Measurements from ENCODE around the gene TMEM225B. TPM values are rescaled to one million over a fixed set of nuclear protein-coding genes. Genes with fewer than 3 reads are reported as not detected.
"Not testable (repeated sequence)": the region's sequence is repeated elsewhere in the genome, so short reads cannot be mapped to it uniquely, and the experiment has no call there.

The TMEM225B gene
- total and polyA plus RNA-seq, 2 donors (not counting 1 experiment from before 2014, with no cell fraction given), result 0.86 to 0.95 TPM

- H3K27me3 ChIP-seq (replicated peaks in 1 of 4; ENCODE audit: control extremely low read depth in 1 of 4, control insufficient read depth in 3 of 4, insufficient read depth in 4 of 4, low read length in 3 of 4), result no peaks in the 10 kb centered on the region
- no peak overlapping the region for H2AFZ ChIP-seq (ENCODE audit: insufficient read depth, low read depth, low read length, poor library complexity, severe bottlenecking)
- ChIA-PET POLR2A (no interaction called here), CTCF (no interaction called here)
- H3K4me1 ChIP-seq (ENCODE audit: control insufficient read depth in 2 of 2, insufficient read depth in 2 of 2, low read length in 2 of 2), result peaks cover 7 to 12% of the 10 kb centered on the region in 2 donors
- peaks cover 53% of the 10 kb centered on the region for H3K79me2 ChIP-seq (ENCODE audit: control insufficient read depth, insufficient read depth, low read length)
- peaks cover 31 to 55% of the 10 kb centered on the region in 2 experiments for H3K36me3 ChIP-seq (replicated peaks in 1 of 2; ENCODE audit: control extremely low read depth in 1 of 2, control insufficient read depth in 1 of 2, extremely low read depth in 1 of 2, insufficient read depth in 2 of 2, low read length in 1 of 2)
- DNase-seq (no peak), ATAC-seq (ENCODE audit: low read depth) (no peak)
- Mint-ChIP-seq H3K27ac (no peak overlapping the region), H3K4me1 (peaks cover 29% of the 10 kb centered on the region), H3K9me3 (ENCODE audit: insufficient read depth) (no peaks in the 10 kb centered on the region), H3K27me3 (no peaks in the 10 kb centered on the region), H3K4me3 (no peak overlapping the region)
- TF ChIP-seq CTCF (IDR thresholded peaks at IDR 0.05), result no peak
- no peak for TF ChIP-seq EZH2 (IDR thresholded peaks at IDR 0.05; ENCODE audit: borderline replicate concordance, insufficient read depth, low read depth, low read length, poor library complexity, severe bottlenecking)
- H3K4me2 ChIP-seq (replicated peaks; ENCODE audit: low read depth, low read length, poor library complexity, severe bottlenecking), result no peak overlapping the region
- H3K4me3 ChIP-seq (ENCODE audit: control extremely low read depth in 1 of 5, extremely low read depth in 1 of 5, insufficient read depth in 1 of 5, low read depth in 2 of 5, low read length in 4 of 5), result no peak overlapping the region
- no peak overlapping the region for H3K9ac ChIP-seq (ENCODE audit: low read length)
- H4K20me1 ChIP-seq (ENCODE audit: control insufficient read depth, insufficient read depth, low read length, poor library complexity, severe bottlenecking), result peaks cover 32% of the 10 kb centered on the region
- H3K27ac ChIP-seq (ENCODE audit: low read length in 2 of 2), result no peak overlapping the region
- H3K9me3 ChIP-seq (ENCODE audit: control extremely low read depth in 1 of 3, control insufficient read depth in 2 of 3, insufficient read depth in 1 of 3, low read length in 2 of 3), result no peaks in the 10 kb centered on the region
- intact Hi-C loops (cut with micrococcal nuclease), result no loop called here
- WGBS (ENCODE audit: insufficient coverage), result 98% methylated on average over 7 of the region's 10 CpGs
Observed at GRCh38 chr7:99563650-99564049, 34.4 kb upstream of the TMEM225B start.

GRCh38 chr7:99568770-99569169 lies 29.3 kb upstream of the TMEM225B start:
- H3K27me3 ChIP-seq (replicated peaks in 1 of 4; ENCODE audit: control extremely low read depth in 1 of 4, control insufficient read depth in 3 of 4, insufficient read depth in 4 of 4, low read length in 3 of 4); POLR2A ChIA-PET; H3K4me1 Mint-ChIP-seq; ATAC-seq (ENCODE audit: low read depth); CTCF ChIA-PET; H3K4me3 ChIP-seq (ENCODE audit: control extremely low read depth in 1 of 5, extremely low read depth in 1 of 5, insufficient read depth in 1 of 5, low read depth in 2 of 5, low read length in 4 of 5); H3K9ac ChIP-seq (ENCODE audit: low read length); H3K9me3 ChIP-seq (ENCODE audit: control extremely low read depth in 1 of 3, control insufficient read depth in 2 of 3, insufficient read depth in 1 of 3, low read length in 2 of 3); H3K27ac ChIP-seq (ENCODE audit: low read length in 2 of 2); H3K4me1 ChIP-seq (ENCODE audit: control insufficient read depth in 2 of 2, insufficient read depth in 2 of 2, low read length in 2 of 2); DNase-seq; H3K27ac Mint-ChIP-seq; H2AFZ ChIP-seq (ENCODE audit: insufficient read depth, low read depth, low read length, poor library complexity, severe bottlenecking); intact Hi-C loops (cut with micrococcal nuclease); H3K4me3 Mint-ChIP-seq; H3K27me3 Mint-ChIP-seq; H3K9me3 Mint-ChIP-seq (ENCODE audit: insufficient read depth); H3K4me2 ChIP-seq (replicated peaks; ENCODE audit: low read depth, low read length, poor library complexity, severe bottlenecking): not testable (repeated sequence)
- peaks cover 20% of the 10 kb centered on the region for H3K79me2 ChIP-seq (ENCODE audit: control insufficient read depth, insufficient read depth, low read length)
- H4K20me1 ChIP-seq (ENCODE audit: control insufficient read depth, insufficient read depth, low read length, poor library complexity, severe bottlenecking), result peaks cover 22% of the 10 kb centered on the region
- peaks cover 18 to 53% of the 10 kb centered on the region in 2 experiments for H3K36me3 ChIP-seq (replicated peaks in 1 of 2; ENCODE audit: control extremely low read depth in 1 of 2, control insufficient read depth in 1 of 2, extremely low read depth in 1 of 2, insufficient read depth in 2 of 2, low read length in 1 of 2)
- 94% methylated on average over 2 of the region's 7 CpGs for WGBS (ENCODE audit: insufficient coverage)

All from B cell (primary cell).